ENCODE measurements around the gene IPO13.

Gene IPO13

GRCh38 chr1:44015206-44015605, 68.5 kb downstream of the IPO13 start:
- no peaks in the 10 kb centered on the region for H3K36me3 Mint-ChIP-seq (ENCODE audit: low read depth)
- H3K4me3 Mint-ChIP-seq = no peak overlapping the region
- TF ChIP-seq, protein P1, sequence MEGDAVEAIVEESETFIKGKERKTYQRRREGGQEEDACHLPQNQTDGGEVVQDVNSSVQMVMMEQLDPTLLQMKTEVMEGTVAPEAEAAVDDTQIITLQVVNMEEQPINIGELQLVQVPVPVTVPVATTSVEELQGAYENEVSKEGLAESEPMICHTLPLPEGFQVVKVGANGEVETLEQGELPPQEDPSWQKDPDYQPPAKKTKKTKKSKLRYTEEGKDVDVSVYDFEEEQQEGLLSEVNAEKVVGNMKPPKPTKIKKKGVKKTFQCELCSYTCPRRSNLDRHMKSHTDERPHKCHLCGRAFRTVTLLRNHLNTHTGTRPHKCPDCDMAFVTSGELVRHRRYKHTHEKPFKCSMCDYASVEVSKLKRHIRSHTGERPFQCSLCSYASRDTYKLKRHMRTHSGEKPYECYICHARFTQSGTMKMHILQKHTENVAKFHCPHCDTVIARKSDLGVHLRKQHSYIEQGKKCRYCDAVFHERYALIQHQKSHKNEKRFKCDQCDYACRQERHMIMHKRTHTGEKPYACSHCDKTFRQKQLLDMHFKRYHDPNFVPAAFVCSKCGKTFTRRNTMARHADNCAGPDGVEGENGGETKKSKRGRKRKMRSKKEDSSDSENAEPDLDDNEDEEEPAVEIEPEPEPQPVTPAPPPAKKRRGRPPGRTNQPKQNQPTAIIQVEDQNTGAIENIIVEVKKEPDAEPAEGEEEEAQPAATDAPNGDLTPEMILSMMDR (IDR thresholded peaks at IDR 0.05) = no peak
- H3K27ac Mint-ChIP-seq = no peak overlapping the region
- no peaks in the 10 kb centered on the region for H3K9me3 Mint-ChIP-seq
- no peaks in the 10 kb centered on the region for H3K27me3 Mint-ChIP-seq (ENCODE audit: low read depth, poor library complexity)
- DNase-seq = no peak
- peaks cover 38% of the 10 kb centered on the region for H3K4me1 Mint-ChIP-seq

DNA sequence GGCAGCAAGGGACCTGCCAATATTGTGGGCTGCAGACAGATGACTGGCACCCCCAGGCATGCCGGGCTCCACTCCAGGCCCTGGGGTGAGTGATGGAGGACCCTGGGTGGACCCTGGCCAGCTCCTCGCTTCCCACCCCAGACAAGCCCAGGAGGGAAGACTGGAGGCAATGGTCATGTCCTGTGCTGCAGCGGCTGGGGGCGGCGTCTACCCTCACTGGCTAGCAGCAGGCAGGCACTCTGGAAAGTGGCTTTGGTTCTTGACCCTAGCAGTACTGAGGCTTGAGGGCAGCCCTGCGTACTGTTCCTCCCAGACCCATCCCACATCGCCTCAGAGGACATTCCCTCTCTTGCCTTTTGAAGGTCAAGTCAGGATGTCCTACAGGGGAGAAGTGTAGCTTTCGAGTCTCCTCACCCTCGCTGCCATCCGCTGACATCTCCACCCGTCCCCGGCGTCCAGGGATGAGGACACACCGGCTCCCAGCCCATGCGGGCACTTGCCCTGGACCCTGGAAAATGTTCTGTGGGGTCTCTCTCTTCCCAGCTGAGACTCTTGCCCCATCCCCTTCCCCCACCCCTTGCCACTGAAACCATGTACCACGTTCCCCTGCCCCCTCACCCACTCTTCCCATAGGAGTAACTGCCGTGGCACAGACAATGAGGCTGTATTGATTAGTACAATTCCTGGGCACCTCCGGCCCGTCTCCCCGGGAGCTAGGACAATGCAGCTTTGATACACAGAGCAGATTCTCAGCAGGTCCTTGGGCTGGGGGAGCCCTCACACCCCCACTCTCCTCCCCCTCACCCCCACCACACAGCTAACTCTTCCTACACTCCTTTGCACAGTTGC, 69.5 kb downstream of the IPO13 start:
- Mint-ChIP-seq H3K36me3 (ENCODE audit: low read depth) (no peaks in the 10 kb centered on the region), H3K9me3 (no peaks in the 10 kb centered on the region), H3K4me1 (peaks cover 37% of the 10 kb centered on the region), H3K27me3 (ENCODE audit: low read depth, poor library complexity) (no peaks in the 10 kb centered on the region), H3K27ac (no peak overlapping the region), H3K4me3 (no peak overlapping the region)
- TF ChIP-seq, protein P1 (IDR thresholded peaks at IDR 0.05) = no peak
- DNase-seq = no peak

GRCh38 chr1:44016890-44017400, 70.2 kb downstream of the IPO13 start:
- Mint-ChIP-seq H3K9me3 (no peaks in the 10 kb centered on the region), H3K4me3 (no peak overlapping the region)
- TF ChIP-seq, protein P1 (IDR thresholded peaks at IDR 0.05) = no peak

More at GRCh38 chr1:44016890-44017400, 70.2 kb downstream of the IPO13 start:
- Mint-ChIP-seq H3K27me3 (ENCODE audit: low read depth, poor library complexity) (no peaks in the 10 kb centered on the region), H3K36me3 (ENCODE audit: low read depth) (peaks cover 5% of the 10 kb centered on the region), H3K27ac (no peak overlapping the region), H3K4me1 (peaks cover 31% of the 10 kb centered on the region)
- DNase-seq = no peak
